ENCODE results near the gene LYRM4.

Gene LYRM4

DNA sequence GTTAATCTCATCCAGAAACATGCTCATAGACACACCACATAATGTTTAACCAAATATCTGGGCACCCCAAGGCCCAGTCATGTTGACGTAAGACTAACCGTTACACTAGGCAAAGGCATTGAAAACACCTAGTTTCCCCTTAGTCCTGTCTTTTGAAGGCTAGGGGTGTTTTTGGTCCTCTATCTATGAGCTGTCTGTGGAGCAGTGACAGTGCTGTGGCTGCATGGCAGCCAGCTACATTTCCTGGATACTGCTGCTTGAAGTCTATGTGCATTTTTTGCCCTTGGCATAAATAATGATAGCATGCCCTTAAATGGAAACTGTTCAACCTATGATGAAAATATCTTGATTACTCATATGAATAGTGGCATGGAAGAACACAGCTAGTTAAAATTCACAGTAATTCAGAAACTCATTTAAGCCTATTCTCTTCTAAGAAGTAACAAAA lies 19.2 kb upstream of the LYRM4 start:
- DNase-seq, result peak in 1 of 2 donors; percentile 24

DNA sequence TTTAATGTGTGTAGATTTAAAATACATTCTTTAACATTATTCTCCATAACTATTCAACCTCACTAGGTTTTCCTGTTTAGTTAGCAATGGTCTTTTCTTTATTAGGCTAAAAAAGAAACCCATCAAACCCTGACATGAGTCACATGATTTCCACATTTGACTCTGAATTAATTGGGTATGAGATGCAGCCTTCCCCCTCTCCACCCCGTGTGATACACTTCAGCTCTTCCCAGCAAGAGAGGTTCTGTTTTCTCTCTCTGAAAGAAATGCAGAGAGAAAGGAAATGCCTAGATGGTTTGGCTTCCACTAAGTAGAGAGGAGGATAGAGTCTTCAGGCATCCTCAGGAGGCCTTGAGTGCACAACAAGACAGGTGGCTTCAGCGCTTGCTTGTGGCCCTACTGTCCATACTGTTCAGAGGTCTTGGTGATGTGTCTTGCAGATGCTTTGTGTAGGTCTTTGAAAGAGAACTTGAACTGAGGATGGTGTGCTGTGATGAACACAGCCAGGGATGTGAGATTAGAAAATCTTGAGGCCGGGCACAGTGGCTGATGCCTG lies 17.9 kb upstream of the LYRM4 start:
- DNase-seq, result no peak

DNA sequence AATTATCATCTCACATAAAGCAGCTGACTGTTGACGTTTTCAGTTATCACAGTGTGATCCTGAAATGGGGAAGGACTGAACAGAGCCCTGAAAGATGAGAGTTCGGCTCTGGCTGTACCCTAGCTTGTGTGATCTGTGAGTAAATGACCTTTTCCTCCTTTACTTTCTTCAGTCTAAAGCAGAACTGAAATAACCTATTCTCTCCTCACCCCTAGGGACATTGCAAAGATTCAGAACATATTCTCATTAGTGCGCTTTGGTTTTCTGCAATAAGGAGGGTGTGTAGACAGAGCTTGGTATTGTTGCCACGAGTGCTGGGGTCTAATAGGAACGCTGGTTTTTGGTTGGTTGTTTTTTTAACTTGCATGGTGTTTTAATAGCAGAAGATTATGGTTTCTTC lies 17.3 kb upstream of the LYRM4 start:
- DNase-seq, result no peak

DNA sequence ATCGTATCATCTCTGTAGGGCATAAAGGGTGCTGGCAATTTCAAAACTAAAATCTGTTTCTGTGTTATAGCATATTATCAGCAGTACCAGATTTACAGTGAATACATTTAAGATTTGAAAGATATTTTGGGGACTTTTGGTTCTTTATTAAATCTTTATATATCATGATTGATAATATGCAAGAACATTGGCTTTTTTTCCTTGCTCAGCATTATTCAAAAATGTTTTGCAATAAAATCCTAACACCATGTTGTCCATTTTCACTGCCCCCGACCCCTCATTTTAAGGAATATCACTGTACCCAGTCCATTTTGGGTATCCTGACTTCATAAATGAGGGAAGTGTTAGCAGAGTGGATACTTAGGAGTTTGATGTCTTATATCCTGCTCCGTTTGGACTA lies 16.8 kb upstream of the LYRM4 start:
- DNase-seq, result no peak

DNA sequence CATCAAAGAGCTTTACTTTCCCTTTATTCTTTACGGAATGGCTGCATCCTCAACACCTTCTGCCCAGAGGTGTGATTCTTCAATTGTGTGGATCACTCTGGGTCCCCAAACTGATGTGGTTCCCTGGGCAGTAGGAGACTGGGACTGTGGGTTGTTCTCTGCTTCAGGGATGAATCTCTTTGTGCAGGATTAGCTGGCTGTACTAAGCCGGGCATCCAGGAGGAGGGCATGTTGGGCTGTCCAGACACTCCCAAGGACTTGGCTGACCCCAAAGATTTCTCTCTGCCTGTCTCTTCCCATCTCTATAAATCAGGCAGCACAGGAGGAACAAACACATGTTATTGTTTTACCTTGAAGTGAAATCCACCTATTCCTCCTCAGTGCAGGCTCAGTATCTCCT lies 15.8 kb upstream of the LYRM4 start:
- DNase-seq, result no peak

DNA sequence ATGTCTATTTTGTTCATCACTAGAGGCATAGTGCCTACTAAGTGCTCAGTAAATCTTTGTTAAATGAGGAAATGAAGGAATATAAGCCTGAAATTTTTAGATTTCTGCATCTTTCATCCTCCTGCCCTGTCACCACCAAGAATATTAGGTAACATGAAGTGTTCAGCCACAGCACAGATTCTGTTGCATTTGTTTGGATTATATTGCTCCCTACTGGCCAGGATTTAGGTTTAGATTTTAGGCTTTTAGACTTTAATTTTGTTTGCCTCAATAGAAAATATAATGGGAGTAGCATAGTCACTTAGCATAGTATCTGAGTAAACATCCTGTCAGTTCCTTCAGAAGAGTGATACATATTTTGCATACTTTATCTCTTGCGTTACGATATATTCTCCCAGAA lies 14.7 kb upstream of the LYRM4 start:
- DNase-seq, result no peak

DNA sequence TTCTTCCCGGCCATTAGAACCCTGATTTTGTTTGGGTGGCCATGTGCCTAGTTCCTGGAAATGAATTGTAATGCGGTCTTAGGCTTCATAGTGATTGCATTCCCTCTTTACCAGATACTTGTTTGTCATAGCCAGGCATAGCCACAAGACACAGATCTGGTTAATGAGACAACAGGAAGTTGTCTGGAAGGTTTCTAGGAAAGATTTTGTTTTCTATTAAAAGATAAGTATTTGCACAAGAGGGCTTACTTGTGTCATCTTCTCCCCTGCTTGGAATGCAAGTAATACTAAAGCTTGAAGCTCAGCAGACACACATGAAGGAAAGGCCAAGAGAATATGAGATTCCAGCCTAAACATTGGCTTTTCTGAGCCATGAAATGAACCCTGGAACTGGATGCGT lies 13.5 kb upstream of the LYRM4 start:
- peak in 1 of 2 donors; percentile 21 for DNase-seq

DNA sequence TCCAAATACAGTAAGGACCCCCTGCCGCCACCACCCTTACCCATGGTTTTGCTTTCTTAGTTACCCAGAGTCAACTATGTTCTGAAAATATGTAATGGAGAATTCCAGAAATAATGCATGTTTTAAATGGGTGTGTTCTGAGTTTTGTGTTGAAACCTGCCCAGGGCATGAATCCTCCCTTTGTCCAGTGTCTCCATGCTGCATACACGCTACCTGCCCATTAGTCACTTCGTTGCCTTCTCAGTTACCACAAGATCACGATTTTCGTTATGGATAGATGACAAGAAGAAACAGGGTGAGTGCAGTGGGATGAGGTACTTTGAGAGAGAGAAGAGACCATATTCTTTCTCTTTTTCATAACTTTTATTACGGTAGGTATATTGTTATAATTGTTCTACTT lies 11.2 kb upstream of the LYRM4 start:
- no peak for DNase-seq

DNA sequence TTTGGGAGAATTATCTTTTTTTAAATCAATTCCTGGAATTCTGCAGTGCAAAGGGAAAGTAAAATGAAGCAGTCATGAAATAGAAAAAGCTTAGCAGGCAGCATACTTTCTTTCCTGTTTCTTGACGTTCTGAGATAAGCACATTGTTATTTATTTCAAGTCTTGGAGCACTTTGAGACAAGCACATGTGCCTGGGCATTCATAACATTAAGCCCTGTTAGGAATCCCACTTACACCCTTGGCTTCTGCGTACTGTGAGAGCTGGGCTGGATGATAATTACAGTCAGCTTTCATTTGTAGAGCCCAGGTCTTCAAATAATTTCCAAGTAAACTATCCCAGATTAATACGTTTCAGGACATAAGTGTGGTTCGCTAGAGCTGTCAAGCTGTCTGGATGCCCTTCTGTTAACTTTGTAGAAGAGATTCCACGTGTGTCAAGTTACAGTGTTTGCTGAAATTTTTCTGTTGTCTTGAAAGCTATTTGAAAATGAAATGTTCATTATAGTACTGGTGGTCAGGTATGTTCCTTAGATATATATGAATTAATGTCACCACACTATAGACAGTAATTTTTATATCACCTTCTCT lies 9.4 kb upstream of the LYRM4 start:
- no peak for DNase-seq

DNA sequence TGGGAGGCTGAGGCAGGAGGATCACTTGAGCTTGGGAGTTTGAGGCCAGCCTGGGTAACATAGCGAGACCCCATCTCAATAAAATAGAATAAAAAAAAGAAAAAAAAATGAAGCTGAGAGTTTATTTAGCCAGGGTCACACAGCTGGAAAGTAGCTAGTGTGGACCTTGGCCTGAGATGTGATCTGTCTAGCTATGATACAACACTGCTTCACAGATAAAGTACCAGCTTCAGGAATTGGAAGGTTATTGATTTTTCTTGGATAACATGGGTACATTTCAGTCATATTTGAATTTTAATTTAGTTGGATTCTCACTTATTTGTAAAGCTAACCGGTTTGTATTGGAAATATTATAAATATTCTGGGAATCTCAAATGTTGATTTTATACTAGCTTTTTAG lies 5.7 kb upstream of the LYRM4 start:
- DNase-seq, result no peak

DNA sequence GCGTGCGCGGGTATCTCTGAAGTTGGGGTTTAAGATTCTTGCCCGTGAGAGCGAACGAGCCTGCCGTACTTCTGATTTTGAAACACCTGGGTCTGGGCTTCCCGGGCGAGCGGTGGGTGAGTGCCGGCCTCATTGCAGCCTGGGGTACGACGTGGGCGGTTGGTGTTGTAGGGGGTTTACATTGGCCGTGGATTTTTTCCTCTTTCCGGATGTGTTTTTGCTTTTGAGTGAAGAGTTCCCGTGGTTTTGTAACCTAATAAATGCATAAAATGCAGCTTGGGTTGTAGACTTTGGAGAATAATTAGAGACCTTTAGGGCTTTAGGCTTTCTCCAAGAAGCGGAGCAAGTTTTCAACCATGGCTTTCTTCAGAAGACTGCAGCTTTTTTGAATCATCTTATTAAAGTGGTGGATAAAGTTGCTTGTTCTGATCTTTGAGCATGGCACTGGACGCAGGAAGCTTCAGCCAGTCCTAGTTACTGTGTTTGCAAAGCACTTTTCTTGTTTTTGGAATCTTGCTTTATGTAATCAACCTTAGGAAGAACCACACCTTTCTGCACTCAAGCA lies 877 bp upstream of the LYRM4 start:
- DNase-seq, result no peak

DNA sequence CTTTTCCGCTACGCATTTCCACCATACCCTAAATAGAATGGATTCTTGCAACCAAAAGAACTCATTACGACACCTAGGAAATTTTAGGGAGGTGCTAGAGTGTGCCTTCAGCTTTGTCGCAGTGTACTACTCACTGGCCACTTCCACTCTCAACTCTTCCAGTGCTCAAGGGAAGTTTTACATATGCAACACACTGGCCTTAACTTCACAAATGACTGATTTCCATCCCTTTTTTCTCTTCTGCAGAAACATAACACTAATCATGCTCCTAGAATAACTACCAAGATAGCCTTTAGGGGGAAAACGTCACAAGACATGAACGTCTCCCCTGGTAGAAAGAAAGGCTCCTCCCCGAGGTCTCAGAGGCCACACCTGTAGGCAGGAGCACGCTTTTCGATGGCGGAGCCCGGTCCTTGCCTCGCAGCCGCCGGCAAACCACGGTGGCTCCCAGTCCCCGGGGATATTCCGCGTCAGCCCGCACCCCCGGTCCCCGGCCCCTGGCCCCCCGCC lies 584 bp downstream of the LYRM4 start:
- DNase-seq, result peak; percentile 78

DNA sequence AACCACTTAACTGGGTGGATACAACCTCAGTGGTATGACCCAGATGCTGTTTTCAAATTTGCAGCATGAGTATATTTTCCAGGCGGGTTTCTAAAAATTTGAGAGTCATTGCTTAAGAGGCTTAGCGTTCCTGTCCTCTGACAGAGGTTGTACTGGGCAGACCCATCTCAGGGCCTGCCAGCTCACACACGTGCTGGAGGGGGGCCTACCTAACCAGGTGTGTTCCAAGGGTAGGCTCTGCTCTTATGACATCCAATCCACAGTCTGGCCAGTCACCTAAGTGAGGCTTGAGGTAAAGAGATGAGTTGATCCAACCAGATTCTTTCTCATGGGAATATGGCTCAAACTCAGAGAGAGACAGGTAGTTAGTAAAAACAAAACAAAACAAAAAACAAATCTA lies 1.3 kb downstream of the LYRM4 start:
- no peak for DNase-seq

DNA sequence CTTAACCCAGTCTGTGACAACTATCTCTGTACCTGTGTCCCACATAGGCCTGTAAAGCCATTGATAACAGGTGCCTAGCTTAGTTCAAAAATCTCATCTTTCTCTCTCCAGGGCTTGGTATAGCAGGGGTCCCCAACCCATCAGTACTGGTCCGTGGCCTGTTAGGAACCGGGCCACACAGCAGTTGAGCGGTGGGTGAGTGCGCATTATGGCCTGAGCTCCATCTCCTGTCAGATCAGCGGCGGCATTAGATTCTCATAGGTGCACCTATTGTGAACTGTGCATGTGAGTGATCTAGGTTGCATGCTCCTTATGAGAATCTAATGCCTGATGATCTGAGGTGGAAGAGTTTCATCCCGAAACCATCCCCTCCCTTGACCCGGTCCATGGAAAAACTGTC lies 3.4 kb downstream of the LYRM4 start:
- DNase-seq, result no peak

DNA sequence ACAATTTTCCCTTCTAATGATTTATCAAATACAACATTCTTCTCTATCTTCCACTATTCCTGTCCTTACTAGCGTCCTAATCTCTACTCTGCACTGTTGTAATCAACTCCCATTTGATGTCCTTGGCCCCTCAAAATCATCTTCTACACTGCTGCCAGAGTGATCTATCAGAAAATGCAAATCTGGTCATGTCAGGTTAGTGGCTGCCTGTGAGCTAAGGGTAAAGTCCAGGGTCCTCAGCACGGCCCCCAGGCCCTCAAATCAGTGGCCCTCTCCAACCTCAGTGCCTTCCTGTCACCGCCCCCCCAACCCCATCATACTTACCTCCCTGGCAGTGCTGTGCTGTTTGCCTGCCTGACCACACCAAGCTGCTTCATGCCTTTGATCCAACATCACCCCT lies 3.8 kb downstream of the LYRM4 start:
- DNase-seq, result no peak

DNA sequence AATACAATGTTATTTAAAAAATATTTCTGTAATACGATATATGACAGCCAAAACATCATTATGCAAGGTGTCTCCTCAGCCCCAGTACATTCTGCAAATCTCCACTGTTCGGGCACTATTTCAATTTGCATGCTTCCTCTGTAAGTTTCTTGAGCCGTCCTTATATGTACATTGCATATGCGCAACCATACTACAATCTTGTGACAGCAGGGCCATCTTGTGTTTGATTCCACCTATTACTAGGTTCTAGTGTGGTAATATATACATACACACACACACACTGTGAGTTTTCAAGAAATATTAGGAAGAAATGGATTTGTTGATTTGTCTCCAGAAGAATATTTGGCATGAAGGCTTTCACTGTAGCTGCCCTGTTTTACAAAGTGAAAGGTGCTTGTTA lies 9.8 kb downstream of the LYRM4 start:
- no peak for DNase-seq

DNA sequence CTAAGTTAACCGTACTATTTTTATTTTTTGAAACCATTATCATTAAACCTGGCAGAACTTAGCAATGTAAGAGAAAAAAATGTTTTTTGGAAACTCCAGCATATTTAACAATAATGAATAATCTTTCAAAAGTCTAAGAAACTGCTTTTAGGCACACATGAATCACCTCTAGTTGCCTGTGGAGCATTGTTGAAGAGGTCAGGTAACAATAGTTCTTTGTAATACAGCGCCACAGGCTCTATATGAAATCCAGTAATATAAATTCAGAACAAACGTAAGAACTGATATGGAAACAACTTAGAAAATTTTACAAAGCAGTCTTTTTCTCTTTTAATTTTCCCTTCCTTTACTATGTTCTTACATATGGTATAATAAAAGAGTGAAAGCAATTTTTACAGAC lies 10.3 kb downstream of the LYRM4 start:
- DNase-seq, result no peak

DNA sequence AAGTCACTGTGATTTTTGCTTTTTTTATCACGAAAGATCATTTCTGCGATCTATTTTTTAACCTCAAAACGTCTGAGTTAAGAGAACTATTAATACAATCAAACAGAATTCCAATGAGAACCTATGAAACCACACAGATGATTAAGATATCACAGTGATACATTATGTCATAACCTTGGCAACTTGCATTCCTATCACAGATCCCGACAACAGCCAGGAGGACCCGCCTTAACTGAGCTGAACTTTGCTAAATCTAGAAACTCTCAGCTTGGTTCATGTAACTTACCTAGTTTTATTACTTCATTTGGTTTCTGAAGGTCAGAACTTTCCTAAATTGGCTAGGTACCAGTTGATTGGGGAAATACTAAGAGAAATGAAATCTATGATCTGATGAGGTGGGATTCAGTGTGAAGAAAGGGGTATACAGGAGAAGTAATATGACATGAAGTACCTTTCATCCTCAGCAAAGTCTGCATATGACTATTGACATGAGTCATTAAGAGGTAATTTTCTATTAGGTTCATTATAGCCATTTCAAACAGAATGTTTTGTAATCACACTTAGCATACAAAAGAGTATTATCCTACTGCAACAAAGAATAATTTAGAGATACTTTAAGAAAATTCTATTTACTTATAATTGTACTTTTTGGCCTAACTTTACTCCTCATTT lies 11.2 kb downstream of the LYRM4 start:
- DNase-seq, result no peak

DNA sequence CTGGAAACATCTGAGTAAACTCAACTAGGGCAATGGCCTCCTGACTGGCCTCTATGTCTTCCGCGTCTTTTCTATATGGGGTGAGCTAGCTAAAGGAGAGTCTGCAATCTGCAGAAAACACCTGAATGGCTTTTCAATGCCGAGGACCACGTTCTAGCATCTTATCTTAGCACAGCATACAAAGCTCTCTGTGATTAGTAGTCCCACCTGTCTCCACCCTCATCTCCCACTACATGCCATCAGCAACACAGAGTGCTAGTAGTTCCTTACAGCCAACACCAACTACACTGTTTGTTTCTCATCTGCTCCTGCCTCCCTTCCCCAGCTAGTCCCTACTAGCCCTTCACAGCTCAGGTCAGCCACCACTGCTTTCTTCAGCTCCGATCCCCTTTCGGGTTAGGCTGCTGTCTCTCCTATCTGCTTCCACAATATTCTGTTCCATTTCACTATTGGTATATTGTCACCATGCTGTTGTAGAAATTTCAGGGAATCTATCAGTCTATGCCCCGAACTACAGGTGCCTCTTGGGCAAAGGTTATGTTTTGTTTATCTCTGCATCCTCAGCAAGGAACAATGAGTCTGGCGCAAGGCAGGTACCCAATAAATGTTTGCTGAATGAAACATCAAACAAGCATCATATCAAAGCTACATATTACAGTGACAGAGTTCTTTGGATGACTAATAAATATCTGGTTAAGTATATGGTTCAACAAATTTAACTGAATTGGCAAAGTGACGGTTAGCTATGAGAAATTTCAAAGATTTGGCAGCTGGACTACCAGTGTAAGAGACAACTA lies 12.2 kb downstream of the LYRM4 start:
- DNase-seq, result no peak

DNA sequence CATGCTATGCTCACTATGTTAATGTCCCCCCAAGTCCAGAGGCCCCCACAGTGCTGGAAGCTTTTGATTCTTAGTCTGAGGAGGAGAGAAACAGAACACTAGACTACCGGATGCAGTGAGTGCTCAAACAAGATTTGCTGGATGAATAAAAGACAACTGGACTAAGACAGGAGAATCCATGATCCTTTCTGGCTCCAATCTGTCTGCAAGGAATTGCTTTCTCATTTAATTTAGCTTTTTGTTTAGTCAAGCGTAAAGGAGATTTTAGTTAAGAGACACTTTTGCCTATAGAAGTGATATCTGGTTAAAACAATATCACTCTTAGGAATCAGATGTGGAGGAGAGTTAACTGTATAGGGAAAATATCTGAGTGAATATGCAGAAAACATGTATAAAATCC lies 13.5 kb downstream of the LYRM4 start:
- DNase-seq, result no peak

DNA sequence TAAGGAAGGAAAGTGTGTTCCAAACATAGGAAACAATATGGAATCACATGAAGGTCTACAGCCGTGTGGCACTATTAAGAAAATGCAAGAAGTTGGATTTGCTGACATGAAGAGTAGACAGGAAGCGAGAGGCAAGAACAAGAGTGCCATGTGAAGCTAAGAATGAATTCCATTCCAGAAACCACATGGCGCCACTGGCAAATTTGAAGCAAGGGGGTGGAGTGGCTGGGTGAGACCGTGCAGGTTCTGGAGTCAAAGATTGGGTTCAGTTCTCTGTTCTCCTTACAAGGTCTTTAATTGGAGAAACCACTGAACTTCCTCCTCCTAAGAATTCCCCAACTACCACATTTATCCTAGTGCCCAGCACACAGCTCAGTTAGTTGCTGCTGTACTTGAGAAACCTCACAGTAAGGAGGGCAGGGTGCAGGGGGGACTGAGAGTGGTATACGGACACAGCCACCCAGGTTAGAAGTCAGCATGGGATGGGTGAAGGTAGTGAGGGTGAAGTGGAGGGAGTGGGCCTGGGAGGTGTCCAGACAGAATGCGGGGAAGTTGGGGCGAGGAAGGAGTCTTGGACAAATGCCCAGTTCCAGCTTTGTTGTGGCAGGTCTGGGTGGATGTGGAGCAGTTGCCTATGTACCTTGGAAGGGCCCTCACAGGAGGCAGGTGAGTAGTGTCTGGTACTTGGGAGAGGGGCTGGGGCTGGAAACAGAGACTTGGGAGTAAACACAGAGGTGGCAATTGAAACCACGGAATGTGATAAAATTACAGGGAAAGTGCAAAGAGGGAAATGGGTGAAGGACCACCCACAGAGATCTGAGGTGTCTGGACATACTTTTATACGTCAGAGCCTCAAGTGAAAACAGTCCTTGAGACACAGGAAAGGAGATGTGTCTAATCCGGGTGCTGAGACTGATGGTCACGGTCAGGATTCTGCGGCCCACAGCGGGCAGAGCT lies 14.3 kb downstream of the LYRM4 start:
- DNase-seq, result no peak

DNA sequence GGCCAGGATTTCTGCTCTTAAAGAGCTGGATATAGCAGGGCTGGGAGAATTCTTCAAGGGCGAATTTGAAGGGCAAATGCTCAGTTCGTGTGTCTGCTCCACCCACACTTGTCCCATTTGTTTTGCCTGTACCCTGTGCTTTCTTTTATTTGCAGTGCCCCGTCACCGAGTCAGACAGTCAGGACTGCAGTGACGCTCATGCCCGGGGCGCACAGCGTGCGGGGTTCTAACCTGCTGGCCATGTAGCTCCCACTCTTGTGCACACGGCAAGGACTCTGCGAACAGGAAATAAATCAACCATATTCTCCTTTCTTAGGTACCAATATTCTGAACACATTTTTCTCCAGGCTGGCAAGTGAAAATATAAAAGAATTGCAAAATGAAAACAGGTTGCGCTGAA lies 17.7 kb downstream of the LYRM4 start:
- no peak for DNase-seq
